HepG2 (cell line): Measurements from ENCODE around the gene COX4I2. TPM values are rescaled to one million over a fixed set of nuclear protein-coding genes. Genes with fewer than 3 reads are reported as not detected.
"Not testable (repeated sequence)": the region's sequence is repeated elsewhere in the genome, so short reads cannot be mapped to it uniquely, and the experiment has no call there.

Experiments
- ATAC-seq: fragments of 200-7000 bp; cut with Tn5 transposase; 3 replicates; pipeline ENCODE4 v1.9.1; 2020; ENCODE audit warnings: mild to moderate bottlenecking, moderate library complexity
- BruUV-seq: library from RNA; stranded (reverse); fragments of 400-500 nt; replicated peaks from 2 replicates; lab custom pipeline; 2021; lab: Mats Ljungman, UMichigan
- CTCF ChIA-PET: fragments of 300-600 bp; formaldehyde crosslinking; extraction: SDS; loops from one replicate; lab custom pipeline; 2021; ENCODE audit warnings: low total read pairs, inconsistent platforms, low intra/inter-chr PET ratio; lab: Yijun Ruan, JAX
- POLR2A ChIA-PET: fragments of 350-600 bp; sonication (Branson Sonifier 250); formaldehyde crosslinking; loops from one replicate; lab custom pipeline; 2020; ENCODE audit warnings: antibody characterized with exemption, inconsistent platforms; lab: Yijun Ruan, JAX
- DNase-seq: peaks from one replicate; pipeline ENCODE4 v3.0.0-alpha.2; 2015; ENCODE audit warnings: low spot score
- FAIRE-seq: peaks from 3 replicates; lab custom pipeline; 2011; peaks lifted over from hg19 to GRCh38; lab: Jason Lieb, UNC
- H2AFZ ChIP-seq: one replicate; pipeline ENCODE4 v1.6.1; 2011; ENCODE audit warnings: low read length, inconsistent platforms
- H3K27ac ChIP-seq: fragments of 300-600 bp; 3 replicates; pipeline ENCODE4 v1.8.0; 2011; ENCODE audit warnings: mixed run types, mild to moderate bottlenecking, mixed read lengths, low read length, inconsistent platforms; ENCODE audit not compliant: insufficient read depth; ENCODE audit errors: extremely low read length
- H3K27me3 ChIP-seq, 2 experiments: fragments of 200-600 bp in 1 of 2; 2 replicates in 1 of 2; 3 replicates in 1 of 2; pipeline versions ENCODE4 v1.6.0 to v1.8.0; 2011; ENCODE audit warnings: low read length in 2 of 2, mild to moderate bottlenecking in 2 of 2, moderate library complexity in 2 of 2, inconsistent platforms in 1 of 2; ENCODE audit not compliant: insufficient read depth in 2 of 2, control insufficient read depth in 1 of 2
- H3K36me3 ChIP-seq, 2 experiments: fragments of 200-600 bp in 1 of 2; replicated peaks in 1 of 2; 2 replicates in 1 of 2; 3 replicates in 1 of 2; pipeline versions ENCODE4 v1.5.1 to v1.8.0; 2011; ENCODE audit warnings: low read length in 2 of 2, inconsistent platforms in 1 of 2; ENCODE audit not compliant: insufficient read depth in 2 of 2, control insufficient read depth in 1 of 2
- H3K4me1 ChIP-seq: 2 replicates; pipeline ENCODE4 v1.5.1; 2012; ENCODE audit warnings: low read length, inconsistent platforms; ENCODE audit not compliant: insufficient read depth
- H3K4me2 ChIP-seq: 2 replicates; pipeline ENCODE4 v1.6.0; 2011; ENCODE audit warnings: low read depth, low read length, inconsistent platforms
- H3K4me3 ChIP-seq, 3 experiments: fragments of 200-600 bp in 1 of 3; sonication (generic), shearing (Covaris generic) in 1 of 3; replicated peaks in 1 of 3; 2 replicates each; pipeline ENCODE4 v1.5.1; 2011 to 2016; ENCODE audit warnings: low read length in 3 of 3, inconsistent platforms in 2 of 3, low read depth in 2 of 3, mild to moderate bottlenecking in 2 of 3, control low read depth in 1 of 3, mixed read lengths in 1 of 3; ENCODE audit not compliant: insufficient read depth in 1 of 3
- H3K79me2 ChIP-seq: one replicate; pipeline ENCODE4 v1.6.1; 2011; ENCODE audit warnings: low read length, inconsistent platforms; ENCODE audit not compliant: insufficient read depth
- H3K9ac ChIP-seq: 2 replicates; pipeline ENCODE4 v1.6.0; 2011; ENCODE audit warnings: mild to moderate bottlenecking, low read depth, low read length, inconsistent platforms; ENCODE audit not compliant: insufficient read depth
- H3K9me3 ChIP-seq: 2 replicates; pipeline ENCODE4 v1.5.1; 2012; ENCODE audit warnings: mild to moderate bottlenecking, low read length
- H4K20me1 ChIP-seq: 2 replicates; pipeline ENCODE4 v1.6.0; 2011; ENCODE audit warnings: inconsistent platforms, mild to moderate bottlenecking, low read length, moderate library complexity; ENCODE audit not compliant: insufficient read depth
- SNAPC2 ChIP-seq: sonication (generic); formaldehyde crosslinking; IDR thresholded peaks from 2 replicates; pipeline ENCODE4 v1.8.1; 2022; ENCODE audit warnings: mild to moderate bottlenecking, missing genetic modification reagents
- TCF12 ChIP-seq, 2 experiments: fragments of 450-650 bp in 1 of 2; sonication (generic) in 1 of 2; formaldehyde crosslinking in 1 of 2; IDR thresholded peaks; 2 replicates each; pipeline versions ENCODE4 v1.6.1 to v1.8.0; 2017 to 2022; ENCODE audit warnings: antibody characterized with exemption in 1 of 2, mild to moderate bottlenecking in 1 of 2, missing genetic modification reagents in 1 of 2, moderate library complexity in 1 of 2
- TERF1 ChIP-seq: sonication (generic); formaldehyde crosslinking; IDR thresholded peaks from 2 replicates; pipeline ENCODE4 v1.8.0; 2022; ENCODE audit warnings: mild to moderate bottlenecking, missing genetic modification reagents, moderate library complexity
- ZBTB42 ChIP-seq: sonication (generic); formaldehyde crosslinking; IDR thresholded peaks from 2 replicates; pipeline ENCODE4 v1.5.0; 2020; ENCODE audit warnings: mild to moderate bottlenecking, missing genetic modification reagents
- ZNF546 ChIP-seq: sonication (generic); formaldehyde crosslinking; conservative IDR thresholded peaks from 2 replicates; pipeline ENCODE4 v1.8.1; 2023; ENCODE audit warnings: mild to moderate bottlenecking, missing genetic modification reagents
- WGBS: methylation state at CpG from one replicate; pipeline ENCODE4 v1.1.6; 2017; ENCODE audit warnings: low lambda C conversion rate; 5-methylcytosine and 5-hydroxymethylcytosine counted together
- in situ Hi-C: cut with HindIII; loops from 2 replicates; pipeline ENCODE4 v1.10.0; 2017; ENCODE audit warnings: low pct_unique_long_range_greater_than_20kb; ENCODE audit not compliant: extremely low pct_ligation_motif_present
- intact Hi-C: fragments of 100-400 bp; cut with micrococcal nuclease; formaldehyde crosslinking; loops from one replicate; pipeline ENCODE4 v1.10.0; 2022; ENCODE audit not compliant: unreplicated experiment
- polyA plus RNA-seq, 8 experiments: library from polyadenylated mRNA; depleted of rRNA in 3 of 8; stranded (reverse) in 7 of 8; unstranded in 1 of 8; fragments of >200 nt; fragmentation: Illumina TruSeq in 4 of 8; extraction: Trizol in 4 of 8; gene quantifications; 2 replicates each; pipeline versions ENCODE4 v1.2.1 to v1.2.3, GENCODE V29; 2011 to 2016; ENCODE audit warnings: low read depth in 4 of 8, missing spikeins in 1 of 8, mixed read lengths in 1 of 8; ENCODE audit not compliant: insufficient read depth in 1 of 8
- total RNA-seq, 5 experiments: library from RNA; depleted of rRNA; stranded (reverse); fragments of >200 nt; fragmentation: Illumina TruSeq; extraction: Trizol; gene quantifications; 2 replicates each; pipeline ENCODE4 v1.2.3, GENCODE V29; 2016; ENCODE audit warnings: low read depth in 1 of 5
- TF ChIP-seq, protein P1 (sequence below): sonication (generic); formaldehyde crosslinking; IDR thresholded peaks from 2 replicates; pipeline ENCODE4 v1.8.0; 2022; ENCODE audit warnings: mild to moderate bottlenecking, missing genetic modification reagents; ENCODE audit not compliant: insufficient replicate concordance
- TF ChIP-seq, protein P2 (sequence below): sonication (generic); formaldehyde crosslinking; IDR thresholded peaks from 2 replicates; pipeline ENCODE4 v1.5.0; 2020; ENCODE audit warnings: missing genetic modification reagents

Gene COX4I2
- total and polyA plus RNA-seq, 2 of the 13 experiments (the other 11 are each of a cell fraction or from before 2014, with no cell fraction given), result 1.1 TPM; not detected in 1

- H4K20me1 ChIP-seq; H2AFZ ChIP-seq; H3K79me2 ChIP-seq; H3K9me3 ChIP-seq; H3K27me3 ChIP-seq; ATAC-seq; FAIRE-seq; DNase-seq; H3K36me3 ChIP-seq; BruUV-seq; TF ChIP-seq TCF12 (IDR thresholded peaks at IDR 0.05): not testable (repeated sequence)
- H3K4me1 ChIP-seq, result peaks cover 55% of the 10 kb centered on the region
- H3K4me3 ChIP-seq, result peak overlapping the region in 1 of 3 experiments; percentile 41; a peak in 1 of 6 replicates
- TF ChIP-seq, protein P1, sequence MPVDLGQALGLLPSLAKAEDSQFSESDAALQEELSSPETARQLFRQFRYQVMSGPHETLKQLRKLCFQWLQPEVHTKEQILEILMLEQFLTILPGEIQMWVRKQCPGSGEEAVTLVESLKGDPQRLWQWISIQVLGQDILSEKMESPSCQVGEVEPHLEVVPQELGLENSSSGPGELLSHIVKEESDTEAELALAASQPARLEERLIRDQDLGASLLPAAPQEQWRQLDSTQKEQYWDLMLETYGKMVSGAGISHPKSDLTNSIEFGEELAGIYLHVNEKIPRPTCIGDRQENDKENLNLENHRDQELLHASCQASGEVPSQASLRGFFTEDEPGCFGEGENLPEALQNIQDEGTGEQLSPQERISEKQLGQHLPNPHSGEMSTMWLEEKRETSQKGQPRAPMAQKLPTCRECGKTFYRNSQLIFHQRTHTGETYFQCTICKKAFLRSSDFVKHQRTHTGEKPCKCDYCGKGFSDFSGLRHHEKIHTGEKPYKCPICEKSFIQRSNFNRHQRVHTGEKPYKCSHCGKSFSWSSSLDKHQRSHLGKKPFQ, result peak; percentile 3
- TF ChIP-seq, protein P2, sequence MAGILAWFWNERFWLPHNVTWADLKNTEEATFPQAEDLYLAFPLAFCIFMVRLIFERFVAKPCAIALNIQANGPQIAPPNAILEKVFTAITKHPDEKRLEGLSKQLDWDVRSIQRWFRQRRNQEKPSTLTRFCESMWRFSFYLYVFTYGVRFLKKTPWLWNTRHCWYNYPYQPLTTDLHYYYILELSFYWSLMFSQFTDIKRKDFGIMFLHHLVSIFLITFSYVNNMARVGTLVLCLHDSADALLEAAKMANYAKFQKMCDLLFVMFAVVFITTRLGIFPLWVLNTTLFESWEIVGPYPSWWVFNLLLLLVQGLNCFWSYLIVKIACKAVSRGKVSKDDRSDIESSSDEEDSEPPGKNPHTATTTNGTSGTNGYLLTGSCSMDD (CRISPR knock-in tag), result 0 out of 2 replicates have a peak, but pooled peaks have one; percentile 38
- TF ChIP-seq SNAPC2 (CRISPR knock-in tag) (peak; percentile 33; the same call in 1 of the 2 replicates), ZNF546 (CRISPR knock-in tag) (peak; percentile 63; the same call in 1 of the 2 replicates), ZBTB42 (CRISPR knock-in tag) (0 out of 2 replicates have a peak, but pooled peaks have one; percentile 22), TCF12 (CRISPR knock-in tag; IDR thresholded peaks at IDR 0.05) (0 out of 2 replicates have a peak, but pooled peaks have one; percentile 5), TERF1 (0 out of 2 replicates have a peak, but pooled peaks have one; percentile 47)
- H3K9ac ChIP-seq, result peak overlapping the region; percentile 27; the same call in 1 of the 2 replicates
- intact Hi-C loops (loop anchor here (1.0 to 10.0 kb wide), 3 partner anchors 43 to 97 kb away; partner anchors contain the start of gene HM13), in situ Hi-C loops (loop anchor here (5.0 kb wide), 1 partner anchor 50 kb away; no protein-coding TSS in a partner anchor)
- H3K27ac ChIP-seq, result peak overlapping the region; percentile 37
- CTCF ChIA-PET, result interaction anchor here (0.6 to 8.3 kb wide), 10 partner anchors 9 to 98 kb away, joined by 3 to 454 read pairs (median 8); partner anchors contain the start of gene HM13
- peak overlapping the region; percentile 60; the same call in 1 of the 2 replicates for H3K4me2 ChIP-seq
- WGBS, result 83% methylated on average over 12 of the region's 12 CpGs
- POLR2A ChIA-PET, result interaction anchor here (0.8 to 13.6 kb wide), 15 partner anchors 8 to 127 kb away, joined by 3 to 1427 read pairs (median 8); partner anchors contain the start of genes BCL2L1, ID1 and TPX2
These were observed 25.5 kb upstream of the COX4I2 start for GRCh38 chr20:31612271-31612640.
